22Rv1 (cell line): ENCODE measurements around the gene KRT24.

Experiments used
- ZFX ChIP-seq: fragments of 450-650 bp; IDR thresholded peaks from 2 replicates; pipeline ENCODE4 v1.6.1; 2017; ENCODE audit warnings: antibody characterized with exemption, borderline replicate concordance
- TF ChIP-seq, protein P1 (sequence below): fragments of 450-650 bp; IDR thresholded peaks from 2 replicates; pipeline ENCODE4 v1.5.1; 2017; ENCODE audit warnings: mild to moderate bottlenecking

GRCh38 chr17:40750391-40750790, 46.8 kb upstream of the KRT24 start:
- TF ChIP-seq, protein P1, sequence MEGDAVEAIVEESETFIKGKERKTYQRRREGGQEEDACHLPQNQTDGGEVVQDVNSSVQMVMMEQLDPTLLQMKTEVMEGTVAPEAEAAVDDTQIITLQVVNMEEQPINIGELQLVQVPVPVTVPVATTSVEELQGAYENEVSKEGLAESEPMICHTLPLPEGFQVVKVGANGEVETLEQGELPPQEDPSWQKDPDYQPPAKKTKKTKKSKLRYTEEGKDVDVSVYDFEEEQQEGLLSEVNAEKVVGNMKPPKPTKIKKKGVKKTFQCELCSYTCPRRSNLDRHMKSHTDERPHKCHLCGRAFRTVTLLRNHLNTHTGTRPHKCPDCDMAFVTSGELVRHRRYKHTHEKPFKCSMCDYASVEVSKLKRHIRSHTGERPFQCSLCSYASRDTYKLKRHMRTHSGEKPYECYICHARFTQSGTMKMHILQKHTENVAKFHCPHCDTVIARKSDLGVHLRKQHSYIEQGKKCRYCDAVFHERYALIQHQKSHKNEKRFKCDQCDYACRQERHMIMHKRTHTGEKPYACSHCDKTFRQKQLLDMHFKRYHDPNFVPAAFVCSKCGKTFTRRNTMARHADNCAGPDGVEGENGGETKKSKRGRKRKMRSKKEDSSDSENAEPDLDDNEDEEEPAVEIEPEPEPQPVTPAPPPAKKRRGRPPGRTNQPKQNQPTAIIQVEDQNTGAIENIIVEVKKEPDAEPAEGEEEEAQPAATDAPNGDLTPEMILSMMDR, result no peak
- no peak for TF ChIP-seq ZFX
